AG09309 (cell line): Measurements from ENCODE around the gene SLC16A11.

ENCODE experiments used
- DNase-seq: peaks from one replicate; pipeline ENCODE4 v3.0.0-alpha.2; 2010; ENCODE audit warnings: low read depth
- H3K4me3 ChIP-seq: 2 replicates; pipeline ENCODE4 v1.5.1; 2011; ENCODE audit warnings: mild to moderate bottlenecking, low read depth, low read length, moderate library complexity; ENCODE audit not compliant: control insufficient read depth
- CTCF ChIP-seq: IDR thresholded peaks from 2 replicates; pipeline ENCODE4 v1.5.1; 2011; ENCODE audit warnings: mild to moderate bottlenecking, low read depth, low read length, inconsistent platforms; ENCODE audit not compliant: insufficient read depth, control insufficient read depth; ENCODE audit errors: missing control alignments

The SLC16A11 gene

DNA sequence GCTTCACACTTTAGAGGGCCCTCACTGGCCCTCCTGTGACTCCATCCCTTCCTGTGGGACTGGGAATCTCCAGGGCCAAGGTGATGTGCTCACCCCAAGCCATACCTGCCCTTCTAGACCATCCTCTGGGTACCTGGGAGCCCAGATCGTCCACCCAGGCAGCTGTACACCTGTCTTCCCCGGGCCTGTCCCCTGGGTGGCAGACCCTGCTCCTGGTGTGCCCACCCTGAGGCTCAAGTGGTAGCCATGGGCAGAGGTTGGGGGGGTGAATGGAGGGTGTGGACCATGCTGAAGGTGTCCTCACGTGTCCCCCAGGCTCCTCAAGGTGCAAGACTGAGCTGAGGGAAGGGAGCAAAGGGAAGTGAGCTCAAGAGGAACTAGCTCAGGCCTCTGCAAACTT is 26.8 kb upstream of the SLC16A11 start:
- no peak for DNase-seq
- no peak overlapping the region for H3K4me3 ChIP-seq
- no peak for TF ChIP-seq CTCF

- no peak overlapping the region for H3K4me3 ChIP-seq
- DNase-seq: no peak
- no peak for TF ChIP-seq CTCF
Observed at GRCh38 chr17:7068268-7068667, 24.4 kb upstream of the SLC16A11 start.

- TF ChIP-seq CTCF: no peak
- no peak for DNase-seq
- H3K4me3 ChIP-seq: no peak overlapping the region
Observed at GRCh38 chr17:7067198-7067597, 23.3 kb upstream of the SLC16A11 start.

DNA sequence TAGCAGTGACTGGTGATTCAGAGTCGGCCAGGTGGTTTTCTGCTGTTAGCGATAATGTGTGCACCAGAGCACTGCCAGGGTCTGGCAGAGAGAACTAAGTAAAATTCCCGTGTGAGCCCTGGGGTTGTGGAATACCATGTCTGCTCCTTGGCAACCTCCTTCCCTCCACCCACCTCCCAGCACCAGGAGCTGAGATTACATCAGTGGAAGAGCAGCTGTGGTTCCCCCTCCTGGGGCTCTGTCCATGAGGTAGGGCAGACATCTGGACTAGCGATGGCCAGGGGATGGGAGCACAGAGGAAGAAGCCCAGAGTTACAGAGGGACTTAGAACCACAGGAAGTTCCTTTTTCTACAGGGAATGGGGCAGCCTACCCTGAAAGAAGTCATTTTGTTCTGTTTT is 20.4 kb upstream of the SLC16A11 start:
- DNase-seq: no peak
- no peak overlapping the region for H3K4me3 ChIP-seq
- no peak for TF ChIP-seq CTCF

DNA sequence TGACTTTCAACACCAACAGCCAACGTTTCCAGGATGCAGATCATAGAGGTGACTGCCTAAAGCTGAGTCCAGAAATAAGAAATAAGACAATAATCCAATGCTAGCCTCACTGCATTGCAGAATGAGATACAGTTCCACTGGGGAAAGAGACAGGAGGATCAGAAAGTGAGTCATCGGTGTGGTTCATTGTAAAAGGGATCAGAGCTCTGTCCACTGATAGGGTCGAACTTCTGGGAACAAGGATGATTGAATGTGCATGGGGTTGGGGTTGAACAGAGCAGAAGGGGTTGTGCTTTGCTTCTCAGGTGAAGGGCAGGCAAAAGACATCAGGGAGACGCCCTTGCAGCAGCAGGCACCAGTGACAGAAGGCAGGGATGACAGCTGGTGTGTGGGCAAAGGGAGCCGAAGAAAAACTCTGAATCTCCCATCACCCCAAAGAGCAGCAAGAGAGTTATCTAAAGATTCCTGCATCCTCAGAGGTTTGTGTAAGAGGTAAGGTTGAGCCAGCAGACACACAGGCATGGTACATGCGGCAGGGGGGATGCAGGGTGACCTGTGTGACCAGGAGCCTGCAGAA is 19.7 kb upstream of the SLC16A11 start:
- H3K4me3 ChIP-seq: no peak overlapping the region
- no peak for DNase-seq
- TF ChIP-seq CTCF: no peak

- no peak for DNase-seq
- no peak for TF ChIP-seq CTCF
Observed at GRCh38 chr17:7060165-7060891, 16.4 kb upstream of the SLC16A11 start.

GRCh38 chr17:7058831-7059447 is 15.0 kb upstream of the SLC16A11 start:
- no peak for DNase-seq
- TF ChIP-seq CTCF: no peak
- no peak overlapping the region for H3K4me3 ChIP-seq

More at GRCh38 chr17:7060165-7060891, 16.4 kb upstream of the SLC16A11 start:
- no peak overlapping the region for H3K4me3 ChIP-seq
